ENCODE measurements around the gene ADPRHL1.
A peak's percentile ranks its signal among the peaks of the same experiment; 100 is the strongest.
"Not testable (repeated sequence)": the region's sequence is repeated elsewhere in the genome, so short reads cannot be mapped to it uniquely, and the experiment has no call there.

Gene ADPRHL1

DNA sequence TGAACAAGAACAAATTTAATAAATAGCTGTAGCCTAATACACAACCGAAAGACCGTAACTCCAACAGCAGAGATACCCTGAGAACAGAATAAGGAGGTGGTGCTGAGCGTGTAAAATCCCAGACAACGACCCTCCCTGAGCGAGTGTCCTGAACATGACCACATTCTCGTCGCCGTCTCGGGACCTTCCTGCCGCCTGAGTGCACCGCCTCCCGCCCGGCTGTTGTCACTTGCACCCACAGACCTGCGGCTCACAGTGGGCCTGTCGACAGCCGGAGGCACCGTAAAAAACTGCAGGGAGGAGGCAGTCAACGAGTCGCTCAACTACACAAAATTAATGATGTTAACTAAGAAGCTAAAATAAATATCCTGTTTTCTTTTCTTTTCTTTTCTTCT lies 53.5 kb downstream of the ADPRHL1 start:
- DNase-seq, result no peak

DNA sequence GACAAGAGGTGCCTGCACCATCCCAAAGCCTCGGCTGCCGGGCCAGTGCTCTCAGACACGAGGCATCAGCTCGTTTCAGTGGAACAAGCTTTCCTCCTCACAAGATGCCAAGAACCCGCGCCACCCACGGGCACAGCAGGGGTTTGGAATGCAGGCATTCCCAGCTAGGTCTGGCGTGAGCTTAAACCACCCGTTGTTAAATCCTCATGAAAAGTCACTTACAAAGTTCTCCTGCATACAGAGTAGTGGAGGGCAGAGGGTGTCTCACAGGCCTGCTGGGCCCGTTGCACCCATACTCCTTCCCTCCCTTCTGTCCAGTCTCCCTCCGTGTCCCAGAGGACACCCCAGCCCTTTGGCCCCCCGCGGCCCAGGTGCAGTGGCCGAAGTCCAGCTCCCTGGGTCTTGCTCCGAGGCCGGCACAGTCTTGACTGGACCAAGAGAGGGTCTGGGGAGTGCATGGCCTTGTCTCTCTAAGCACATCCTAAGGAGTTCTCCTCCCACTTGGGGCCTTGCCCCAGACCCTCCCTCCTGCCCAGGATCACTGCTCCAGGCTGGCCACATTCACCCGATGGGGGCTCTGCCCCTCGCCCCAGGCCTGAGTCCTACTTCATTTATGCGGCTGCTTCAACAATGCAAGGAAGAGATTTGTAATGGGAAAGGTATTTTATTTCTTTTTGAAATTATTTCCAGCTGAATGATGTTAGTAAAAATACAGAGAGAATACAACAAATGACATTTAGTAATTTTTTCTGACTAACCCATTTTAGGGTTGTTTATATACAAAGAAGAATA lies 54.1 kb downstream of the ADPRHL1 start:
- no peak for DNase-seq

DNA sequence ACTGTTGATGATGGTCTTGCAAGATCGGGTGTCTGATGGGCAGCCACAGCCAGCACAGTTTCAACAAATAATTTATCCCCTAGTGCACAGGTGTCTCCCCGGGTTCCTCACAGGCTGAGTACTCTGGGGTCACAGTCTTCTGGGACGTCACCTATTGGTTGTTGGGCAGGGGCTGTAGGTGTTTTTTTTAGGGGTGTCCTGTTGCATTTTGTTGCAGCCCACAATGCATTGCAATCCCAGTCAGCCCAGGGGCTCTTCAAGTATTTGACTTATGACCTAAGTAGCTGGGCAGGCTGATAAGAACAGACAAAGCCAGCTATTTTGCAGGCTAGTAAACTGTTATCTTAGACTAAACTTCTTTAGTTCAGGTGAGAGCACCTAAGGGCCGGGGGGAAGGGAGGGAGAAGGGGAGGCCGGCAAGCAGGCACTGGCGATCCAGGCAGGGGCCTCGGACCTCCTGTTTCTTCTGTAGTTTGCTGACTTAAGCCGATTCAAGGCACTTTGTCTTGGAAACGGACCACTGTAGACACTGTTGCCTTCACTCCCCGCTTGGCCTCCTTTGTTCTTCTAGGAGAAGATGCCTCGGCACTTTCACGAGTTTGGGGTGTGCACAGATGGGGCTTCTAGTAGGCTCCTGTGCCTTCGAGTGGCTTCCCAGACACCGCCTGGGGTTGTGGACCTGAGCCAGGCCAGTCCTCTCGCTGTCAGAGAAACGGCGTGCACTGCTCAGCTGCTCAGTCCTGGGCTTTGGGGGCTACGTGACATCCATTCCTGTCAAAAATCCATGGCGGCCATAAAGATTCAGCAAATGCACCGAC lies 55.5 kb downstream of the ADPRHL1 start:
- no peak for DNase-seq

DNA sequence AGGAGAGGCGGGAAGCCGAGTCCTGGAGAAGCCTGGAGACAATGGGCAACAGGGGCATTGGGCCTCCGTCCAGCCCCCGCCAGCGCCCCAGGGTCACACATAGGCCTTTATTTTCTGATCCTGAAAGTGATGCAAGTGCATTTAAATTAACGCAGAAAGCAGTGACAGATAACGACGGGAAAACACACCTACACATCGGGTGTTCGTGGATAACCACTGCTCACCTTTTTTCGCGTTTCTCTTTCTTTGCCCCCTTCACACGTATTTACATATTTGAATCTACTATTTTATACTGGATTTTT lies 59.0 kb downstream of the ADPRHL1 start:
- no peak for DNase-seq

DNA sequence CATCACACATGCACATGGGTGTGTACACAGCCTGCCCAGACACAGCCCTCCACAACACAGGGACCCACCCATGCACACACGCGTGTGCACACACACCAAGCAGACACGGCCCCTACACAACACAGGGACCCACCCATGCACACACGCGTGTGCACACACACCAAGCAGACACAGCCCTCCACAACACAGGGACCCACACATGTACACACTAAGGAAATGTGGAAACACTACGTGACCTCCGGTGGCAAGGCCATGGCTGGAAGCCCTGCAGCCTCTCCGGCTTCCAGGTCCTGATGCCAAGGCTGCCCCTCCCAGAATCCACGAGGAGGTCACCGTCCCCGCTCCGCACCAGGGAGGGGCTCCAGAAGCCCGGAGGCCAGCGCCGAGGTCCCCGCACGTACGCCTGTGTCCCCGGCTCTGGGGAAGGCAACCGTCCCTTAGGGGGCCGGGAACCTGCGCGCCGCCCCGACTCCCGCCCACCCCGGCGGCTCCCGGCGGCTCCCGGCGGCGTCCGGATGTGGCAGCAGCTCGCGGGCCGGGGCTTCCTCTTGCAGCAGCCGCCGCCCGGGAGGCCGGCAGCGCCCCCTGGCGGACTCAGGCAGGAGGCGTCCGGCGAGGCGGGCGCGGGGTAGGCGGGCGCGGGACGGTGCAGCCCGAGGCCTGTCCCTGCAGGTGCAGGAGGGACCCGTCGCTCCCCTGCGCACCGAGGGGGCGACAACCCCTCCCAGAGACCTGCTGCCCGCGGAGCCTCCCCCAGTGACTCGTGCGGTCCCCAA lies 59.5 kb downstream of the ADPRHL1 start:
- peak; percentile 76 to 85 for DNase-seq

DNA sequence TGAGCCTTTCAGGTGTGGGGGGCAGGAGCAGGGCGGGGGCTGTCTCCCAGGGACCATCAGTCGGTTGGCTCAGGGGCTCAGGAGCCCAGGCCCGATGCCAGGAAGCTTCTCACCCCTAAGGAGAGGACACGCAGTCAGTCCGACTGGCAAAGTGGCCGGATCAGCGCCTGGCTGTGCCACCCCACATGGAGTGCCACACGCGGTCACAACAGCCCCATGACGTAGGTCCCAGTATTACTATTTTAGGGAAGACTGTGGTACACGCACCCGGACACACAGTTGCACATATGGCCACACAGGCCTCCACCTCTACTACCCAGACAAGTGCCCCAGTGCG lies 60.1 kb downstream of the ADPRHL1 start:
- no peak for DNase-seq

DNA sequence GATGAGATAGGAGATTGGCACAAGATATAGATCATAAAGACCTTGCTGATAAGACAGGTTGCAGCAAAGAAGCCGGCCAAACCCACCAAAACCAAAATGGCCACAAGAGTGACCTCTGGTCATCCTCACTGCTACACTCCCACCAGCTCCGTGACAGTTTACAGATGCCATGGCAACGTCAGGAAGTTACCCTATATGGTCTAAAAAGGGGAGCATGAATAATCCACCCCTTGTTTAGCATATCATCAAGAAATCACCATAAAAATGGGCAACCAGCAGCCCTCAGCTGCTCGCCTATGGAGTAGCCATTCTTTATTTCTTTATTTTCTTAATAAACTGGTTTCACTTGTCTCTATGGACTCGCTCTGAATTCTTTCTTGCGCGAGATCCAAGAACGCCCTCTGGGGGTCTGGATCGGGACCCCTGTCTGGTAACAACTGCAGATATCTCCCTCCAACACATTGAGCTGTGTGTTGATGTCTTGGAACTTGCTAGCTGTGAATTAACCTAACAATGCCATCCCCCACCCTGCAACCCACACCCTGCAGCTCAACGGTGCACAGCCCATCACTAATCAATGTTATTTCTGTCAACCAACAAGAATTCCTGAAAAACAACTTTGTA lies 62.3 kb downstream of the ADPRHL1 start:
- DNase-seq, result no peak

DNA sequence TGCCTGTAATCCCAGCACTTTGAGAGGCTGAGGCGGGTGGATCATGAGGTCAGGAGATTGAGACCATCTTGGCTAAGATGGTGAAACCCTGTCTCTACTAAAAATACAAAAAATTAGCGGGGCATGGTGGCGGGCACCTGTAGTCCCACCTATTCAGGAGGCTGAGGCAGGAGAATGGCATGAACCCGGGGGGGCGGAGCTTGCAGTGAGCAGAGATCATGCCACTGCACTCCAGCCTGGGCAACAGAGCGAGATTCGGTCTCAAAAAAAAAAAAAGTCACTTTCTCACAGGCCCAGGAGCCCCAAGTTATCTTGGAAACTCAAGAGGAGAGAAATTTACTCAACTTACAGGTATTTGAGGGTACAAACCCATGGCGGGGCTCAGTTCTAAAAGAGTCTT lies 63.7 kb downstream of the ADPRHL1 start:
- DNase-seq, result not testable (repeated sequence)

DNA sequence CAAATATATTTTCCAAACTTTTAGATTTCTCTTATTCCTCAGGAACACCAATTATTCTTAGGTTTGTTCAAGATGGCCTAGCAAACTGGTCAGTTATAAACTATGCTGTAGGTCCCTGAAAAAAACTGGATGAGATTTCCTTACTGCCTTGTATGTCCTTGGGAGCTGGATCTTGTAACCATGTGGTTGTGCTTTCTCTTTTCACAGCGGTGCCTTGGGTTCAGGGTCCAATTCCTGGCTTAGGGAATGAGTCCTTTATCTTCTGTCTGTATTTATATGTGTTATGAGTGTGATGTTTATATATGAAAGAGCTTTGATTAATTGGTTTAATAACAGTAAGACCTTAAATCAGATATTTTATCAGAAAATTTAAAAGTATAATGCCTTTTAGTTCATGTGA lies 65.9 kb downstream of the ADPRHL1 start:
- DNase-seq, result no peak

DNA sequence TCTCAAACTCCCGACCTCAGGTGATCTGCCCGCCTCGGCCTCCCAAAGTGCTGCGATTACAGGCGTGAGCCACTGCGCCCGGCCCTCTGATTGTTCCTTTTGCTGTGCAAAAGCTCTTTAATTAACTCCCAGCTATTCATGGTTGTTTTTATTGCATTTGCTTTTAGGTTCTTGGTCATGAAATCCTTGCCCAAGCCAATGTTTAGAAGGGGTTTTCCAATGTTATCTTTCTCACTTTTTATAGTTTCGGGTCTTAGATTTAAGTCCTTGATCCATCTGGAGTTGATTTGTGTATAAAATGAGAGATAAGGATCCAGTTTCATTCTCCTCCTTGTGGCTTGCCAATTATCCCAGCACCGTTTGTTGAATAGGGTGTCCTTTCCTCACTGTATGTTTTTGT lies 70.2 kb downstream of the ADPRHL1 start:
- DNase-seq, result no peak

DNA sequence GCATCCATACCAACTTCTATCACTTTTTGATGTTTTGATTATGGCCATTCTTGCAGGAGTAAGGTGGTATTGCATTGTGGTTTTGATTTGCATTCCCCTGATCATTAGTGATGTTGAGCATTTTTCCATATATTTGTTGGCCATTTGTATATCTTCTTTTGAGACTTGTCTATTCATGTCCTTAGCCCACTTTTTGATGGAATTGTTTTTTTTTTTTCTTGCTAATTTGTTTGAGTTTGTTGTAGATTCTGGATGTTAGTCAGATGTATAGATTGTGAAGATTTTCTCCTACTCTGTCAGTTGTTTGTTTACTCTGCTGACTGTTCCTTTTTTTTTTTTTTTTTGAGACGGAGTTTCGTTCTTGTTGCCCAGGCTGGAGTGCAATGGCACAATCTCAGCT lies 70.7 kb downstream of the ADPRHL1 start:
- DNase-seq, result not testable (repeated sequence)

DNA sequence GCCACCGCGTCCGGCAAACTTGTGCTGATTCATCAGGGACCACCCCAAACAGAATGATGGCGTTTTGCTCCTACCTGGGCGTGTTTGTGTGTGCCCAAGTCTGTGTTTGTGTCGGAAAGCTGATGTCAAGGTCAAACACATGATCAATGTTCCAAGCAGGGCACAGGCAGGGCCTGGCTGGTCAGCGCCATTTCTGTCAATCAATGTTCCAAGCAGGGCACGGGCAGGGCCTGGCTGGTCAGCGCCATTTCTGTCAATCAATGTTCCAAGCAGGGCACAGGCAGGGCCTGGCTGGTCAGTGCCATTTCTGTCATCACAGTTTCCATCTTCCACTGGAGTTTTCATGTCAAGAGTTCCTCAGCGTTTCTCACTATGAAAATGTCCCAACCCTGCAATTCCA lies 74.5 kb downstream of the ADPRHL1 start:
- no peak for DNase-seq

DNA sequence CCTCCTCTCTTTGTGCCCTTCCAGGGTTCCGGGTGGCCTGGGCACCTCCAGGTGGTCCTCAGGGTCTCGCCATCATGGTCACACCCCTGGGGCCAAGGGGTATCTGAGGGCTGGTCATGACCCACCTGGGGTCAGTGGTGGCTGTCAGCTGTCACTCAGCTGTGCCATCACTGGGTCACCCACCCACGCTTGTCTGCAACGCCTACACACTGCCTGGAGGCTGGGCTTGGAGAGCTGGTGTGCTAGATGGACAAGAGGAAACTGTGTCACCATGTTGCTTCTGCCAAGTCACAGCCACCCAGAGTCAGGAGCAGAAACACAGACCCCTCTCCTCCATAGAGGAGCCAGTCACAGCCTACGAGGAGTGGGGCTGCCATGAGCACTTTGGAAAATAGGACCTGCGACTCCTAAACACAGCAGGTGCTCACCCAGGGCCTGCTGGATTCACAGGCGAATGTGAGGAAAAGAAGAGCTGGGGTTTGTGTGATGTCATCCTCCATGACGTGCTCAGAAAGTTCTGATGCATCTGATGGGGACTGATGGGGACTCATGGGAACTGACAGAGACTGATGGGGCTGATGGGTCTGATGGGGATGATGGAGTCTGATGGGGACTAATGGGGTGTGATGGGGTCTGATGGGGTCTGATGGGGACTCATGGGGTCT lies 78.6 kb downstream of the ADPRHL1 start:
- DNase-seq, result no peak

DNA sequence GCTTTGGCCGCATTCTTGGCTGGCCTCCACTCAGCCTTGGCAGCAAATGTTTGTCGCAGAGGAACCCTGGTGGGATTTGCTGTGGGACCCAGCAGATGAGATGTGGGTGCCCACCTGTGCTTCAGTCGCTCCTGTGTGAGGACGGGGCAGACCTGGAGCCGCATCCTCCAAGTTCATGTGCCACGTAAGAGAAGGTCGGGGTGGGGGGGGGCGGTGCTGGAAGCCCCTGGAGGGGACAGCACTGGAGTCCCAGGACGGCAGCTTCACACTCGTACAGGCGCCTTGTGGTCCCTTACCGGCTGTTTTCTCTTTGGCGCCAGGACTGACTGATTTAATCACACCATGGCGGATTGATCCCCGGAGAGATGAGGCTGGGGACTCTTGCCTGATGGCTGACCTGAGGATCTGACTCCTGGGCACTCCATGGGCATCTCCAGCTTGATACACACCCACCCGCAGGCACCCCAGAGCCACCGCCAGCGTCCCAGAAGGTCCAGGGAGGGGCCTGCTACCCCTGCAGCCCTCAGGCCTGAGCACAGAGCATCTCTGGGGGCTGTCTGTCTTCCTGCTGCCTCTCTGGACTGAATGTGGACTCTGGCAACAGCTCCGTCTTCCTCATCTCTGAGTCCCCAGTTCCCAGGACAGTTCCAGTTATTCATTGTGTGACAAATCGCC lies 79.3 kb downstream of the ADPRHL1 start:
- DNase-seq, result no peak

DNA sequence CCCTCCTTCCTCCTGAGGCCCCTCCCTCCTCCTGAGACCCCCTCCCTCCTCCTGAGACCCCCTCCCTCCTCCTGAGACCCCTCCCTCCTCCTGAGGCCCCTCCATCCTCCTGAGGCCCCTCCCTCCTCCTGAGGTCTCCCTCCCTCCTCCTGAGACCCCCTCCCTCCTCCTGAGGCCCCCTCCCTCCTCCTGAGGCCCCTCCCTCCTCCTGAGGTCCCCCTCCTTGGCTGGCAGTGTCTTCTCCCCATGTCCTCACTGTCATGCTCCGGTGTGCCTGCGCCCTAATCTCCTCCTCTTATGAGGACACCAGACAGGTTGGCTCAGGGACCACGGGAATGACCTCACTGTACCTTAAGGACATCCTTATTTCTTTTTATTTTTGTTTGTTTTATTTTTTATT lies 81.6 kb downstream of the ADPRHL1 start:
- DNase-seq, result not testable (repeated sequence)

DNA sequence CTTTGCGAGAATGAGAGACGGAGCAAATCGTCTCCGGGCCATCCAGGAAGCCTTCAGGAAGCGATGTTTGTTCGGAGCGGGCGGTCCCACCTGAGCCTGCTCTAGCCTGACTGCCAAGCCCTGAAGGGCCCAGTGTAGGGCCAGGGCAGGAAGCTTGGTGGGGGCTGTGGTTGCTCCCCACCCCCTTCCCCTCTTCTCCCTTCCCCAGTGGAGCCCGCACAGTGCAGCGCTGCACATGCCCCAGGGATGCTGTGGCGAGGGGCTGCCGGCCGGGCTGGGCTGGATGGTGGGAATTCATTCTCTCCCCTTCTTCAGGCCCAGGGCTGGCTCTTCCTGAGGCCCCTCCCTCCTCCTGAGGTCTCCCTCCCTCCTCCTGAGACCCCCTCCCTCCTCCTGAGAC lies 82.2 kb downstream of the ADPRHL1 start:
- DNase-seq, result no peak

DNA sequence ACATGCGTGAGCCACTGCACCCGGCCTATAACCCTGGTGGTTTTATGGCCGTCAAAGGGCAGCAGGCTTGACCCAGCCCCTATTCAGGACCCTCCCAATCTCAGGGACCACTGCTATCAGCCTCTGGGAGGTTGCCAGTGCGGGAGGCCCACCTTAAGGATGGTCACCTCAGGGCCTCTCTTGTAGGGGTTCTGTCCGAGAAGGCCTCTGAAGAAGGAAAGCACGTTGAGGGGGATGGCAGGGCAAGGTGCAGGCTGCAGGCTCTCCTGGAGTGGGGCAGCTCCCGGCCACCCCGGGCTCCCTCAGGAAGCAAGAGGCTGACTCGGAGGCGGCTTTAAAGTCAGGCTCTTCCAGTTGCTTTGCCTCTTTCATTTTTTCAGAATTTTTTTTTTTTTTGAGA lies 83.4 kb downstream of the ADPRHL1 start:
- DNase-seq, result no peak

DNA sequence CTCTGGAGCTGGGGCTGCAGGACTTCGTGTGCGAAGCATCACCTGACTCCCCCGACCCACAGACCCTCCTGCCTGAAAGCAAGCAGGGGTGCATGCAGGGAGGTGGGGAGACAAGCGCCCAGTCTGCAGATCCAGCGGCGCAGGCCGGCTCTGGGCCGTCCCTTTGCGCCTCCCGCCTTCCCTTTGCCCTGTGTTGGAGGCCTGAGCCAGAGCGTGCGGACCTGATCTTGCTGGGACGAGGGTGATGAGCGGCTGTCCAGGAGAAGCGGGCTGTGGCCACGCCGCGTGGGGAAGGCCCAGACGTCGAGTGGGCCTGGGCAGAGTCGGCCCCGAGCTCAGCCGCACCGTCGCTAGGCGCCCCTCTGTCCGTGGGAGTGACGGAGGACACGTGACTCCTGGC lies 84.1 kb downstream of the ADPRHL1 start:
- no peak for DNase-seq

DNA sequence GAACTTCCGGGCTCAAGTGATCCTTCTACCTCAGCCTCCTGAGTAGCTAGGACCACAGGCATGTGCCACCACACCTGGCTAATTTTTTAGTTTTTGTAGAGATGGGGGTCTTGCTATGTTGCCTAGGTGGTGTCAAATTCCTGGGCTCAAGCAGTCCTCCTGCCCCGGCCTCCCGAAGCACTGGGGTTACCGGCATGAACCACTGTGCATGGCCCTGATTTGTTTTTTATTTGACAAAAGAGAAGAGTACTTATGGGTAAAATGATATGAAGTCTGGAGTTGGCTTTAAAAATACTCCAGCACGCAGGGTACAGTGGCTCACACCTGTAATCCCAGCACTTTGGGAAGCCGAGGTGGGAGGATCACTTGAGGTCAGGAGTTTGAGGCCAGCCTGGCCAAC lies 84.9 kb downstream of the ADPRHL1 start:
- not testable (repeated sequence) for DNase-seq

DNA sequence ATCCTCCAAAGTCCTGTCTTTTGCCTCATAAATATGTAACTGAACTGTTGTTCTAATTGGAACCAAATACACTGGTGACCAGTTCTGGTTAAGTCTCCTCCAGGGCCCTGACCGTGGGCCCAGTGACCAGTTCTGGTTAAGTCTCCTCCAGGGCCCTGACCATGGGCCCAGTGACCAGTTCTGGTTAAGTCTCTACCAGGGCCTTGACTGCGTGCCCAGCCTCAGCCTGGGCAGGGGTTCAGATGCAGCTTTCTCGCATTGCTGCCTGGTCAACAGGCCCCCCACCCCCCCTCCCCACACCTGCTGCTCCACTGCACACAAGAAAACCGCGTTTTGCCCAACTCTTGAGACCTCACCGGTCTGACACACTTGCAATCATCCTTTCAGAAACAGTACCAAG lies 85.5 kb downstream of the ADPRHL1 start:
- no peak for DNase-seq

DNA sequence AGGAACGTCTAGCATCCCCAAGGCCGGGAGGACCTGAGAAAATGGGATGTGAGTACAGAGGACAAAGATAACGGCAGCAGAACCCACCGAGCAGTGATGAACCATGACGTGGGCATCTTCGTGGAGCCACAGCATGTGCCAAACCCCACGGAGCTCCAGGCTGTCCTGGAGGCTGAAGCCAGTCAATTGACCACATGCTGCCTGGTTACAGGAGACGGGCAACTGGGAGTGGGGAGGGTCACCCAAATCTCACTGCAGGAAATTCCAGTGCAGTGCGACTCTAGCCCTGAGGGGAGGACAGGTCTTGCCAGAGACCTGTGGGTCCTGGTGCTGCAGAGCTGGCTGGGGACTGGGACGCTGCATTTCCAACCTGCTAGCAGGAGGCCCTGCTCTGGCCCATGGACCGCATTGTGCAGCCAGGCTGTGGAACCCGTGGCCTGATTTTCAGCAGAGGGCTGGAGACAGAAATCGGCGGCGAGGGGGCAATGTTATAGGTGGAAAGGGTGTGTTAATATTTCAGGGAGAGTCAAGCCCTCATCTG lies 86.2 kb downstream of the ADPRHL1 start:
- no peak for DNase-seq

DNA sequence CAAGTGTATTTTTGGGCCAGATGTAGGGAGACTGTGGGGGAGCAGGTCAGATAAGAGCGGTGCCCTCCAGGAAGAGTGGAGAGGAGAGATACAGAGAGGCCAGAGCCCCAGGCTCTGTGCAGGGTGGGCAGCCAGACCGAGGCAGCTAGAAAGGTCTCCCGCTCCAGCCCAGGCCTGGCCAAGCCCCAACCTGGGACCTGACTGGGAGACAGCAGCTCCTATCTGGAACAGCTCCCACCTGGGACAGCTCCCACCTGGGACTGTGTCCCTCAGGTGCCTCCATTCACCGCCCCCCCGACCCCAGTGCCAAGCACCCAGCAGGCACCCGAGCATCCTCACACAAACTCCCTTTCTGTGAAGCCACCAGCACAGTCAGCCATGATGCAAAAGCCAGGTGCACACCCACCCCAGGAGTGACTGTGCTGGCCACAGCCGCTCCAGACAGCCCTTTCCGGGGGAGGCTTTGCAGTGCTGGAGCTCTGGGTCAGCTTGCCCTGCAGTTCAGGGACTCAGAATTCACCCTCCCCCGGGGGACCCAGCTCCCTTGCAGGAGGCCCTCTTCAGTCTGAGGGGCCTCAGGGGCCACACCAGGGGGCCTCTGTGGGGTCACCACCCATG lies 87.2 kb downstream of the ADPRHL1 start:
- DNase-seq, result no peak
